ENCODE results near the gene UBE2Q2.
A peak's percentile ranks its signal among the peaks of the same experiment; 100 is the strongest.
"Not testable (repeated sequence)": the region's sequence is repeated elsewhere in the genome, so short reads cannot be mapped to it uniquely, and the experiment has no call there.

Gene UBE2Q2

GRCh38 chr15:75842722-75843677 lies at the start of gene UBE2Q2:
Gene UBE2Q2, plus strand, starts transcription at chr15:75843447. Its CDS starts 220 bp downstream, at chr15:75843667.
- peak; percentile 52 for DNase-seq

- no peak for DNase-seq
These were observed 46.9 kb upstream of the UBE2Q2 start for GRCh38 chr15:75796321-75796720.

- not testable (repeated sequence) for DNase-seq
These were observed 46.1 kb upstream of the UBE2Q2 start for GRCh38 chr15:75797146-75797545.

- no peak for DNase-seq
These were observed 44.1 kb upstream of the UBE2Q2 start for GRCh38 chr15:75799190-75799589.

GRCh38 chr15:75800409-75800808 lies 42.8 kb upstream of the UBE2Q2 start:
- not testable (repeated sequence) for DNase-seq

- DNase-seq = peak; percentile 75
These were observed 41.2 kb upstream of the UBE2Q2 start for GRCh38 chr15:75801859-75802593.

- DNase-seq = not testable (repeated sequence)
These were observed 35.8 kb upstream of the UBE2Q2 start for GRCh38 chr15:75807486-75807885.

GRCh38 chr15:75808009-75808408 lies 35.2 kb upstream of the UBE2Q2 start:
- DNase-seq = not testable (repeated sequence)

GRCh38 chr15:75808563-75808962 lies 34.7 kb upstream of the UBE2Q2 start:
- DNase-seq = no peak

- DNase-seq = no peak
These were observed 33.1 kb upstream of the UBE2Q2 start for GRCh38 chr15:75809986-75810750.

GRCh38 chr15:75810874-75811498 lies 32.3 kb upstream of the UBE2Q2 start:
- no peak for DNase-seq

GRCh38 chr15:75811626-75812025 lies 31.6 kb upstream of the UBE2Q2 start:
- DNase-seq = no peak

GRCh38 chr15:75814794-75815193 lies 28.5 kb upstream of the UBE2Q2 start:
- no peak for DNase-seq

GRCh38 chr15:75815811-75816719 lies 27.2 kb upstream of the UBE2Q2 start:
- DNase-seq = no peak

GRCh38 chr15:75817138-75817935 lies 25.9 kb upstream of the UBE2Q2 start:
- peak; percentile 78 for DNase-seq

- no peak for DNase-seq
These were observed 23.0 kb upstream of the UBE2Q2 start for GRCh38 chr15:75820206-75820605.

- DNase-seq = no peak
These were observed 21.4 kb upstream of the UBE2Q2 start for GRCh38 chr15:75821786-75822345.

- no peak for DNase-seq
These were observed 20.5 kb upstream of the UBE2Q2 start for GRCh38 chr15:75822685-75823278.

GRCh38 chr15:75823860-75824613 lies 19.2 kb upstream of the UBE2Q2 start:
- DNase-seq = no peak

Data from inflammatory macrophage treated with lipopolysaccharide for 4 hours (primary cell).